GM06990 (cell line): ENCODE measurements around the gene FBXO47.

ENCODE experiments used
- DNase-seq: peaks from one replicate; pipeline ENCODE4 v3.0.0-alpha.2; 2011; ENCODE audit not compliant: insufficient read length; ENCODE audit errors: extremely low read depth
- H3K27me3 ChIP-seq: replicated peaks from 2 replicates; pipeline ENCODE4 v1.6.0; 2011; ENCODE audit warnings: low read length; ENCODE audit not compliant: control insufficient read depth, insufficient read depth
- H3K36me3 ChIP-seq: 2 replicates; pipeline ENCODE4 v1.5.1; 2011; ENCODE audit warnings: low read length; ENCODE audit not compliant: control insufficient read depth, insufficient read depth
- H3K4me3 ChIP-seq: replicated peaks from 2 replicates; pipeline ENCODE4 v1.5.1; 2011; ENCODE audit warnings: low read depth, mild to moderate bottlenecking, control low read depth, low read length
- CTCF ChIP-seq: IDR thresholded peaks from 2 replicates; pipeline ENCODE4 v1.5.1; 2011; ENCODE audit warnings: low read length, control low read depth, mild to moderate bottlenecking, inconsistent platforms; ENCODE audit not compliant: insufficient read depth, poor library complexity, severe bottlenecking

Gene FBXO47

GRCh38 chr17:39012725-39013124 is 45.5 kb upstream of the FBXO47 start:
- no peak overlapping the region for H3K4me3 ChIP-seq
- peaks cover 3% of the 10 kb centered on the region; the same call in 1 of the 2 replicates for H3K27me3 ChIP-seq
- TF ChIP-seq CTCF, result no peak
- H3K36me3 ChIP-seq, result no peaks in the 10 kb centered on the region
- DNase-seq, result no peak

DNA sequence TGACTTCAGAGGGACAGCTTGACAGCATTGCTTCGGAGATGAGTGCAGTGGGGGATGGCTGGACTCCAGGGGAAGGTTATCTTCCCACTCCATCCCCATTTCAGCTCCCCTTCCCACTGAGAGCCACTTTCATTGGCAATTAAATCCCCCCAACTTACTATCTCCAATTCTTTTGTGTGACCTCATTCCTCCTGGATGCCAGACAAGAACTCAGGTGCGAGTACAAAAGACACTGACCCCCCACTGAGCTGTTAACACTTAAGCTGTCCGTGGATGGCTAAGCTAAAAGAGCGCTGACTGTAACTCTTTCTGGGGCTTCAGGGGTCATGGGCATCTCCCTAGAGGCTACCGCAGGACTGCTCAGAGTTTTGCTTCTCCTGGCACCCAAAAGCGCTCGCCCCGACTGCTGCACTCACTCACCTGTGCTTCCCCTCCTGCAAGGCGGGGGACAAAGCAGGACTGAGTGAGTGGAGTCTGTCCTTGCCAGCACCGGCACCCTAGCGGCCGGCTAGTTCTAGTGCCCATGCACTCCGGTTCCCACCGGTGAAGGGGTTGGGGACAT is 44.8 kb upstream of the FBXO47 start:
- DNase-seq, result no peak
- H3K36me3 ChIP-seq, result no peaks in the 10 kb centered on the region
- no peak for TF ChIP-seq CTCF
- no peak overlapping the region for H3K4me3 ChIP-seq
- peaks cover 3% of the 10 kb centered on the region; the same call in 1 of the 2 replicates for H3K27me3 ChIP-seq

DNA sequence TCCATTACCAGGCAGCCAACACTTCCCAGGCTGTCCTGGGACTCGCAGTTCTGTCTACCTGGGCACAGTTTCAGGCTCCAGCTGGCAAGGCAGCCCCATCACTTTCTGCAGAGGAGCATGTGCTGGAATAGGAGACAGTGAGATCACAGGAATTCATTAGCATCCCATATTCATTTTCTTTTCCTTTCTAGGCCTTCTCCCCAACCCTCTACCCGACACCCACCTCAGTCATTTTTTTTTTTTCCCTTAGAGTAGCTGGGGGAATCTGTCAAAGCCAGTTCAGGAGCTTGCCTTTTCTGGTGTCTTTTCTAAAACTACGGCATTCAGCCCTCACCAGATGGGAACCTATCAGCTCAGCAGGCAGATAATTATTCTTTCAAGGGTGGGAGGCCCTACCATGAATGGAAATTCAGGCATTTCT is 42.4 kb upstream of the FBXO47 start:
- no peaks in the 10 kb centered on the region for H3K36me3 ChIP-seq

GRCh38 chr17:39008633-39009032 is 41.4 kb upstream of the FBXO47 start:
- Histone ChIP-seq H3K4me3 (no peak overlapping the region), H3K27me3 (peaks cover 3% of the 10 kb centered on the region; the same call in 1 of the 2 replicates), H3K36me3 (no peaks in the 10 kb centered on the region)
- DNase-seq, result no peak
- no peak for TF ChIP-seq CTCF

More for the DNA sequence above, 42.4 kb upstream of the FBXO47 start:
- no peak for DNase-seq
- no peak for TF ChIP-seq CTCF
- Histone ChIP-seq H3K27me3 (peaks cover 3% of the 10 kb centered on the region; the same call in 1 of the 2 replicates), H3K4me3 (no peak overlapping the region)

GRCh38 chr17:39002991-39003715 is 36.0 kb upstream of the FBXO47 start:
- no peak for DNase-seq
- no peak overlapping the region for H3K4me3 ChIP-seq
- H3K36me3 ChIP-seq, result no peaks in the 10 kb centered on the region
- TF ChIP-seq CTCF, result no peak
- no peaks in the 10 kb centered on the region; the same call in 1 of the 2 replicates for H3K27me3 ChIP-seq
